Spleen (tissue), 11 donors: ENCODE data around the gene ACAT2. TPM values are rescaled to one million over a fixed set of nuclear protein-coding genes. Genes with fewer than 3 reads are reported as not detected.
"Not testable (repeated sequence)": the region's sequence is repeated elsewhere in the genome, so short reads cannot be mapped to it uniquely, and the experiment has no call there.

Source experiments
- DNase-seq: peaks from one replicate; pipeline ENCODE4 v3.0.0-alpha.2; 2020
- H3K27ac ChIP-seq, 8 donors: fragments of 200-600 bp; sonication (generic) in 7 of 8; 1 replicate in 4 of 8; 2 replicates in 4 of 8; pipeline versions ENCODE4 v1.5.0 to v1.8.0; 2016 to 2021; ENCODE audit warnings: inconsistent platforms in 4 of 8, mild to moderate bottlenecking in 4 of 8, moderate library complexity in 1 of 8
- H3K27me3 ChIP-seq, 7 donors: fragments of 200-600 bp; sonication (generic) in 6 of 7; replicated peaks in 1 of 7; 1 replicate in 4 of 7; 2 replicates in 3 of 7; pipeline versions ENCODE4 v1.5.0 to v1.8.0; 2016 to 2021; ENCODE audit warnings: inconsistent platforms in 3 of 7, mild to moderate bottlenecking in 1 of 7
- H3K36me3 ChIP-seq, 6 donors: fragments of 200-600 bp; sonication (generic) in 5 of 6; 1 replicate in 4 of 6; 2 replicates in 2 of 6; pipeline versions ENCODE4 v1.5.0 to v1.8.0; 2016 to 2021; ENCODE audit warnings: inconsistent platforms in 2 of 6
- H3K4me1 ChIP-seq, 6 donors: fragments of 200-600 bp; sonication (generic) in 5 of 6; 1 replicate in 3 of 6; 2 replicates in 3 of 6; pipeline versions ENCODE4 v1.5.0 to v1.8.0; 2016 to 2021; ENCODE audit warnings: inconsistent platforms in 3 of 6
- H3K4me3 ChIP-seq, 8 donors: fragments of 200-600 bp; sonication (generic) in 7 of 8; 1 replicate in 4 of 8; 2 replicates in 4 of 8; pipeline versions ENCODE4 v1.5.0 to v1.8.0; 2016 to 2021; ENCODE audit warnings: inconsistent platforms in 4 of 8, mild to moderate bottlenecking in 4 of 8, moderate library complexity in 2 of 8
- H3K9me3 ChIP-seq, 8 donors: fragments of 200-600 bp; sonication (generic) in 7 of 8; 1 replicate in 4 of 8; 2 replicates in 4 of 8; pipeline versions ENCODE4 v1.5.0 to v1.8.0; 2016 to 2021; ENCODE audit warnings: inconsistent platforms in 4 of 8
- POLR2A ChIP-seq, 3 donors: fragments of 450-650 bp; IDR thresholded peaks; one replicate each; pipeline ENCODE4 v1.5.1; 2017; ENCODE audit warnings: antibody characterized with exemption in 3 of 3, mild to moderate bottlenecking in 1 of 3
- POLR2AphosphoS5 ChIP-seq, 3 donors: sonication (generic); formaldehyde crosslinking; IDR thresholded peaks; one replicate each; pipeline ENCODE4 v1.5.1; 2017; ENCODE audit warnings: antibody characterized with exemption in 3 of 3
- WGBS, 5 donors: extraction: QIAGEN DNeasy Blood & Tissue Kit in 3 of 5; methylation state at CpG; one replicate each; pipeline versions ENCODE4 v1.1.5 to v1.1.7; 2013 to 2018; 5-methylcytosine and 5-hydroxymethylcytosine counted together
- intact Hi-C: fragments of 100-400 bp; cut with DNase I; formaldehyde crosslinking; loops from one replicate; pipeline ENCODE4 v1.15.0; 2023; ENCODE audit warnings: low total_unique reads
- polyA plus RNA-seq, 3 donors: library from polyadenylated mRNA; stranded (reverse); fragments of 200-250 nt; gene quantifications; one replicate each; pipeline ENCODE4 v1.2.1, GENCODE V29; 2013
- total RNA-seq, 7 donors: library from RNA; depleted of rRNA in 3 of 7; stranded (reverse); fragments of >200 nt in 3 of 7; fragmentation: NEBNext Ultra II Directional in 4 of 7; extraction: Animal tissue kit (Norgen Biotek cat#: 25700) in 4 of 7; gene quantifications; one replicate each; pipeline versions ENCODE4 v1.1.0 to v1.2.1, GENCODE V29; 2016 to 2021
- TF ChIP-seq, protein P1 (sequence below), 11 experiments: fragments of 200-600 bp in 7 of 11; fragments of 450-650 bp in 4 of 11; sonication (generic) in 4 of 11; IDR thresholded peaks in 8 of 11; conservative IDR thresholded peaks in 3 of 11; 1 replicate in 7 of 11; 2 replicates in 4 of 11; pipeline versions ENCODE4 v1.4.0 to v1.8.0; 2016 to 2021; ENCODE audit warnings: antibody characterized with exemption in 11 of 11, inconsistent platforms in 4 of 11, mild to moderate bottlenecking in 1 of 11
- donor health status: healthy with polysubstance abuse.
- donor health status: DM: no; HTN: no; CAD: no; lungs with moderate emphysema.
- donor health status: DM: no; HTN: no; CAD: no.
- donor health status: Bipolar disorder and iron deficiency.
- donor health status: healthy.
- donor health status: DM: no; HTN: no; CAD: no.
- donor health status: DM: yes; HTN: yes; CAD: no.

Gene ACAT2
- total and polyA plus RNA-seq, 10 donors: 6.0 to 17.4 (median 13.9) TPM

DNA sequence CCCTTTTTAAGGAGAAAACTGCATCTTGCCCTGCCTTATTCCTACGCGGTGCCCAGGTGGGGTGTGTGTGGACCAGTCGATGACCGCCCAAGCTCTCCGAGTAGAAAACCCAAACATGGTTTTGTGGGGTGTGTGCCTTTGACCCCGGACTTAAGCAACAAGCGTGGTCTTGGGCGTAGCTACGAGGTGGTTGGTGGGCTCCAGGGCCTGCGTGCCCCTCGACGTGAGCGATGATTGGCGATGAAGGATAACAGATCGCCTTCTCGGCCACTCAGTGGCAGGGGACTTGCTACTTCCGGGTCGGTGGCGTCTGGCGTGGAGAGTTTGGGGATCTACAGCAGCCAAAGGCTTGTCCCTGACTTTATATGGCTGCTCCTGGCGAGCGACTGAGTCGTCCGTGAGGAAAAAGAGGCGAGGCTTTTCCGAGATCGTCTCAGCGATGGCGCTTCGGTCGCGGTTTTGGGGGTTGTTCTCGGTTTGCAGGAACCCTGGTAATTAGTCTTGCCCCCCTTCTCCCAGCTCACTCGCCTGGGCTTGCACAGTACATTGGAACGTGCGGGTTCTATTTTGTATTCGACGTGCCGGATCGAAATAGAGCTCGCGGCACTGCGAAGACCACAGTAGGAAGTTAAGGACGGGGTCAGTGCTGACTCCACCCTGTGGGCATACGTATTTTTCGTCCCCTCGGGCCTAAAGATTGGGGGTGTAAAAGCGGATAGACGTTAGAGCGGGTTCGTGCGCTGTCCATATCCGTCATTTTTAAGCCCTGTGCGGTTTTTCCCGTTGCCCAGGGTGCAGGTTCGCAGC lies 28.5 kb downstream of the ACAT2 start, which contains the start of gene MRPL18:
TSS of gene MRPL18 (plus strand) at position 319 of the 807 bp plus-strand sequence. CDS start at position 440, 121 bp downstream.
- TF ChIP-seq POLR2AphosphoS5 (IDR thresholded peaks at IDR 0.05) (peak; percentile 82 to 86 (median 84)), POLR2A (IDR thresholded peaks at IDR 0.05) (peak in 1 of 3 donors; percentile 27)
- TF ChIP-seq, protein P1, sequence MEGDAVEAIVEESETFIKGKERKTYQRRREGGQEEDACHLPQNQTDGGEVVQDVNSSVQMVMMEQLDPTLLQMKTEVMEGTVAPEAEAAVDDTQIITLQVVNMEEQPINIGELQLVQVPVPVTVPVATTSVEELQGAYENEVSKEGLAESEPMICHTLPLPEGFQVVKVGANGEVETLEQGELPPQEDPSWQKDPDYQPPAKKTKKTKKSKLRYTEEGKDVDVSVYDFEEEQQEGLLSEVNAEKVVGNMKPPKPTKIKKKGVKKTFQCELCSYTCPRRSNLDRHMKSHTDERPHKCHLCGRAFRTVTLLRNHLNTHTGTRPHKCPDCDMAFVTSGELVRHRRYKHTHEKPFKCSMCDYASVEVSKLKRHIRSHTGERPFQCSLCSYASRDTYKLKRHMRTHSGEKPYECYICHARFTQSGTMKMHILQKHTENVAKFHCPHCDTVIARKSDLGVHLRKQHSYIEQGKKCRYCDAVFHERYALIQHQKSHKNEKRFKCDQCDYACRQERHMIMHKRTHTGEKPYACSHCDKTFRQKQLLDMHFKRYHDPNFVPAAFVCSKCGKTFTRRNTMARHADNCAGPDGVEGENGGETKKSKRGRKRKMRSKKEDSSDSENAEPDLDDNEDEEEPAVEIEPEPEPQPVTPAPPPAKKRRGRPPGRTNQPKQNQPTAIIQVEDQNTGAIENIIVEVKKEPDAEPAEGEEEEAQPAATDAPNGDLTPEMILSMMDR (IDR thresholded peaks at IDR 0.05 in 8 of 11, conservative IDR thresholded peaks at IDR 0.05 in 3 of 11): peak in 1 of 11 experiments; percentile 14
- Histone ChIP-seq H3K4me1 (peaks cover 28 to 77% (median 62%) of the 10 kb centered on the region in 6 donors), H3K36me3 (peaks cover 0 to 65% (median 35%) of the 10 kb centered on the region in 6 donors), H3K27ac (peak within 1 kb of the TSS; percentile 85 to 99 (median 97)), H3K4me3 (peak within 1 kb of the TSS; percentile 88 to 98 (median 93)), H3K9me3 (no peaks in the 10 kb centered on the region), H3K27me3 (no peaks in the 10 kb centered on the region)
- intact Hi-C loops: loop anchor here (10.0 kb wide), 1 partner anchor 174 kb away; the partner anchor contains the start of gene IGF2R
- peak; percentile 96 for DNase-seq
- WGBS, 5 donors: 0 to 1% (median 0%) methylated on average over 50 to 56 of the region's 56 CpGs

DNA sequence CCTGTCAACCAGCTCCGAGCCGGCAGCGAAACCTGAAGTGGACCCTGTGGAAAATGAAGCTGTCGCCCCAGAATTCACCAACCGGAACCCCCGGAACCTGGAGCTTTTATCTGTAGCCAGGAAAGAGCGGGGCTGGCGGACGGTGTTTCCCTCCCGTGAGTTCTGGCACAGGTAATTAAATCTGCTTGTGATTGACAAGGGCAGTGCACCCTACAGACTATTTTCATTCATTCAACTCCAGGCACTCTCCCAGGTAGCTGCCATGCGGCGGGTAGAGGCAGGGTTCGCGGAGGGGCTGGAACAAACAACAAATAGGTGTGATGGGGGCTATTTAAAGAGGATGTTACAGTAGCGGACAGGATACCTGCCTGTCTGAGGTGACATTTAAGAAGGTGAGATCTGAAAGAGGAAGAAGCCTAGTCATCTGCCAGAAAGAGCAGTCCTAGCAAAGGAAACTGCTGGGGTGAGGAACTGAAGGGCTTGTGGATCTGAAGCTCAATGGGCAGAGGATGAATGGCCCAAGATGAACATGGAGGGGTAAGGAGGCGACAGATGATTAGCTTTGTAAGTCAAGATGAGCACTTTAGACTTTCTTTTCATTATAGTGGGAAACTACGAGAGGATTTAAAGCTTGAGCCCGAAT lies 29.2 kb downstream of the ACAT2 start:
- peak overlapping the region; percentile 85 to 99 (median 97) for H3K27ac ChIP-seq
- TF ChIP-seq, protein P1 (IDR thresholded peaks at IDR 0.05 in 8 of 11, conservative IDR thresholded peaks at IDR 0.05 in 3 of 11): no peak
- TF ChIP-seq POLR2AphosphoS5 (IDR thresholded peaks at IDR 0.05): no peak
- TF ChIP-seq POLR2A (IDR thresholded peaks at IDR 0.05): no peak
- H3K27me3 ChIP-seq: no peaks in the 10 kb centered on the region
- intact Hi-C loops: loop anchor here (10.0 kb wide), 1 partner anchor 174 kb away; the partner anchor contains the start of gene IGF2R
- H3K4me3 ChIP-seq: peak overlapping the region; percentile 88 to 98 (median 93)
- H3K4me1 ChIP-seq: peaks cover 28 to 76% (median 58%) of the 10 kb centered on the region in 6 donors
- 12 to 21% (median 18%) methylated on average over 15 to 18 of the region's 18 CpGs for WGBS, 5 donors
- H3K36me3 ChIP-seq: peaks cover 0 to 65% (median 34%) of the 10 kb centered on the region in 6 donors
- peak; percentile 77 for DNase-seq
- H3K9me3 ChIP-seq: no peaks in the 10 kb centered on the region

DNA sequence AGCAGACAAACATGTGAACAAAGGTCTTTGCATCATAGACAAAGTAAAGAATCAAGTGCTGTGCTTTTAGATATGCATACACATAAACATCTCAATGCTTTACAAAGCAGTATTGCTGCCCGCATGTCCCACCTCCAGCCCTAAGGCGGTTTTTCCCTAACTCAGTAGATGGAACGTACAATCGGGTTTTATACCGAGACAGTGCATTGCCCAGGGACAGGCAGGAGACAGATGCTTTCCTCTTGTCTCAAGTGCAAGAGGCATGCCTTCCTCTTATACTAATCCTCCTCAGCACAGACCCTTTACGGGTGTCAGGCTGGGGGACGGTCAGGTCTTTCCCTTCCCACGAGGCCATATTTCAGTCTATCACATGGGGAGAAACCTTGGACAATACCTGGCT lies 33.1 kb downstream of the ACAT2 start:
- peaks cover 0 to 86% (median 54%) of the 10 kb centered on the region in 6 donors for H3K36me3 ChIP-seq
- not testable (repeated sequence) for H3K27ac ChIP-seq, H3K27me3 ChIP-seq, H3K4me3 ChIP-seq, DNase-seq, H3K9me3 ChIP-seq
- 78 to 88% (median 80%) methylated on average over 8 of the region's 8 CpGs for WGBS, 5 donors
- intact Hi-C loops: loop anchor here (10.0 kb wide), 1 partner anchor 170 kb away; the partner anchor contains the start of gene IGF2R
- H3K4me1 ChIP-seq: peaks cover 20 to 64% (median 33%) of the 10 kb centered on the region in 6 donors

DNA sequence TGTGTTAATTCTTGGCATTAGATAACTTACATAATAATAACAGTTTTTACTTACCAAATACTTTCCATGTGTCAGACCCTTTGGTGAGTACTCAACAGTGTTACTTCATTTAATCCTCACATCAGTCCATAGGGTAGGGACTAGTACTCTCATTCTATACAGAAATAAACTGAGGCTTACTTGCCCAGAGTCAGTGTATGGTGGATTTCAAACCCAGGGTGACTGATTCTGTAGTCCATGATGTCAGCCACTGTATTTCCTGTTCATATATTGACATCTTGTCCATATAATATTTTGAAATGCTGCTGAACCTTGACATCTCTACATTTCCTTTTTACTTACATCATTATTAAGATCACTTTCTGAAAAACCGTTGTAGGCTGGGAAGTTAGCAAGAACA lies 35.7 kb downstream of the ACAT2 start:
- Histone ChIP-seq H3K27ac (no peak overlapping the region), H3K27me3 (no peaks in the 10 kb centered on the region), H3K9me3 (no peaks in the 10 kb centered on the region), H3K4me3 (no peak overlapping the region), H3K4me1 (peaks cover 2 to 51% (median 14%) of the 10 kb centered on the region in 6 donors), H3K36me3 (peaks cover 0 to 80% (median 56%) of the 10 kb centered on the region in 6 donors)
- DNase-seq: no peak
- no peak for TF ChIP-seq POLR2A (IDR thresholded peaks at IDR 0.05)
- TF ChIP-seq, protein P1 (IDR thresholded peaks at IDR 0.05 in 8 of 11, conservative IDR thresholded peaks at IDR 0.05 in 3 of 11): no peak
- no peak for TF ChIP-seq POLR2AphosphoS5 (IDR thresholded peaks at IDR 0.05)
- intact Hi-C loops: loop anchor here (10.0 kb wide), 1 partner anchor 167 kb away; the partner anchor contains the start of gene IGF2R
- WGBS, 5 donors: 2 to 81% (median 47%) methylated on average over 1 of the region's 1 CpG
